ENCODE measurements around the gene RBMS1.

The RBMS1 gene

DNA sequence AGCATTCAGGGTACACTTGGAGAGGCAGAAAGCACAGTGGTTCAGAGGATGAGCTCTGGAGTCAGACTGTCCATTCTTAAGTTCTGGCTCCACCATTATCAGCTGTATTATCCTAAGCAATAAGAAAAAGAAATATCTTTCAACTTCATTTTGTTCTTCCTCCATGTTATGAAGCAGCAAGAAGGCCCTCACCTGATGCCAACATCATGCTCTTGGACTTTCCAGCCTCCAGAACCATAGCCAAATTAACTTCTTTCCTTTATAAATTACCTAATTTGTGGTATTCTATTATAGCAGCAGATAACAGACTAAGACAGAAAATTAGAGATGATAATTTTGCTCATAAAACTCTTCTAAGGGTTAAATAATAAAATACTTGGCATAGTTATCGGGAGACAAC, 137.1 kb downstream of the RBMS1 start:
- no peak for DNase-seq

DNA sequence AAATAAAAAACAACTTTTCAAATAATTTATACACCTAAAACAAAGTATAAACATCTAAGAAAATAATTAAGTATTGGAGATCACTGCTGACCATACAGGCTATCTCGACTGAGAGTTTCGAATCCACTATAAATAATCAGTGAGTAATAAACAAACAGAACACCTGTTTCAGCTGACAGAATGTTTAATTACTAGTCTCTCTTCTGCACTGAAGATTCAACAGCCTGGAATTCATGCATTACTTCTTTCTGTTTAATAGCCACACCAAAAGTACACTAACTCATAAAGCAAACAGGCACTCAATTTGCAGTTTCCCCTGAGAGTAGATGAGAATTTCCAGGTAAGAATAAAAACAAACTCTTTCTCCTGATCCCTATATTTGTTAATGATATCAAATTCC, 138.5 kb downstream of the RBMS1 start:
- no peak for DNase-seq

DNA sequence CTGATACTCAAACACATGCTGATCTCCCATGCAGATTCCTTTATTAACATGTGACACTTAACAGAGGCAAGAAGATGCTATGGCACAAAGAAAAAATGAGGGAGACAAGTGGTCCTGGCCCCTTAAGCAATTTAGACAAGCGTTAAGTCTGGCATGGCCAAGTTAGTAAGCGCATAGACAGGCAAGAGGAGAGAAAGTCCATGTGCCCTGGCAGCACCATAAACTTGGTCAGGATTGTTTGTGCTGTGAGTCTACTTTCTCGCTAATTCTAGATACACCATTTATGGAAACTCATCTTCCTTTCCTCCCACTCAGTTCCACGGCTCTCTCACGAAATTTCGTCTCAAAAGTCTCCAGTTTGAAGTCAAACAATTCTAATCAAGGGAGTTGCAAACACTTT, 138.9 kb downstream of the RBMS1 start:
- no peak for DNase-seq

DNA sequence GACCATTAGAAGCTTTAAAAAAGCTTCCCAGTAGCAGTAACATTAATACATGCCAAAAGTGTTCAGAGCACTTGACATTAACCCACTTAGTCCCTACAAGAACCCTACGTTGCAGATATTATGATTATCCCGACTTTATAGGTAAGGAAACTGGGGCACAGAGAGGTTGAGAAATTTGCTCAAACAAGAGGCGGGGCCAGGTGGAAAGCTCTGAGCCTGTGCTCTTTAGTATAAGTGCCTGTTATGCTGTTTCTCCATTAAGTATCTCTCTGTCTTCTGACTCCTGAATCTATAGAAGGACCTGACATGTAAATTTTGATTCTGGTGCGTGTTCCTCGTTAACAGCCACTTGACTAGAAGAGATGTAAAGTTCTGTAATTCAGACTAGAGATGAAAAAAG, 139.8 kb downstream of the RBMS1 start:
- DNase-seq, result no peak

DNA sequence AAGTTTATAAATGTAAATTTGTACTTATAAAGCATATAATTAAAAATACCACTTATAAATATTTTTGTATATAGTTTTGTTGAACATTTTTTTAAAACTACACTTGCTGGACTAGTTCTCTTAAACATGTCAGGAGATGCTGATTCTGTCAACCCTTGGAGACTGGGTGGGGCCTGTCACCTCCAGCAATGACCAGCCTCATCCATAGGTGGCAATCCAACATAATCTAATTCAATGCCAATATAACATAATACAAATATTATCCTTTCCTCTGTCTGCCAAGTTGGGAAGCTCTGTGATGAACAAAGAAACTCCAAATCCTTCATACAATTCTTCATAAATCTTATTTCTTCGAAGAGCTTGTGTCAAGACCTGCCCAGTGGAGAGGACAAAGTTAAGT, 140.4 kb downstream of the RBMS1 start:
- no peak for DNase-seq

DNA sequence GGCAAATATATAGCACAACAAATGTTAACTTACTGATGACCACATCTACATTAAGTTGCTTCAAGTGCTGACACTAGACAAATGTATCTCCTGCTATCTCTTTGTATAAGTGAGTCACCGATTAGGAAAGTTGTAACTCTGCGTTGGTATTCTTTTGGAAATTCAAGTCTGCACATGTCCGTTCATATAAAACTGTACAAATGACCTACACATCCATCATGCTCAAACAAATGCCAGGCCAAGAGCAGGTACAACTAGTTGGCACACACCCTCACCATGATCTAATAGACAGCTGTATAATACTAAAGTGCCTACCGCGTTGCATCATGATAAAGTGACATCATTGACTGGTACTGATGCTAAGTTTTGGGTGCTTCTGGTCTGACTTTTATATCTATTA, 141.1 kb downstream of the RBMS1 start:
- no peak for DNase-seq

DNA sequence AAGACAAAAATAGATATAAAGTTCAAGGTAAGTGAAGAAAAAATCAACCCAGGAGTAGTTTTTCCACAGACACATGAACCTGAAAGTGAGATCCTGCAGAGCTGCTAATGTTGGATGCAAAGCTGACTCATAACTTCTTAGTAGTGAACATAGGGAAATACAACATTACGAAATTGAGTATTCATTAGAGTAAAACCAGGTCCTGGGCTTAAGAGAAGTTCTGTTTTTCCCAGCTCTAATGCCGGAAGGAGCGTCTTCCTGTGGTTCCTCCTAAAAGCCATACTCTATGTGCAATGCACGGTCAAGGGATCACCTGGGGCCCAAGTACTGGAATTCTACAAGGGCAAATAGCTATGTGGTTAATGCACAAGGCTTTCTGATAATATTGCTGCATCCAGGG, 141.7 kb downstream of the RBMS1 start:
- peak; percentile 59 for DNase-seq

DNA sequence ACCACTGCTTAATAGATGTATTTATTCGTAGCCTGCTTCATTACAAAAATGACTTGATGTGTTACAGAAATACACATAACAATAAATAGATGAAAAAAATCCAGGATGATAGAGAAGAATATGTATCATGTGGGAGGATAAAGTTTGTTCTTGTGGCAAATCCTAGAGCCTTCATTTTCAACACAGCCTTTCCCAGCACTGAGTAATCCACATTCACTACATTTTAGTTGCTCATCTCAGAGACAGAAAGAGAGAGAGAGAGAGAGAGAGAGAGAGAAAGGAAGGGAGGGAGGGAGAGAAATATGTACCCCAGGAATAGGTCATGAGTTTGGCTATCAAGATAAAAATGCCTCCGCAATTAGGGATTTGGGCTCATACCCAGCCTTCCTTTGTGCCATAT, 144.3 kb downstream of the RBMS1 start:
- no peak for DNase-seq

DNA sequence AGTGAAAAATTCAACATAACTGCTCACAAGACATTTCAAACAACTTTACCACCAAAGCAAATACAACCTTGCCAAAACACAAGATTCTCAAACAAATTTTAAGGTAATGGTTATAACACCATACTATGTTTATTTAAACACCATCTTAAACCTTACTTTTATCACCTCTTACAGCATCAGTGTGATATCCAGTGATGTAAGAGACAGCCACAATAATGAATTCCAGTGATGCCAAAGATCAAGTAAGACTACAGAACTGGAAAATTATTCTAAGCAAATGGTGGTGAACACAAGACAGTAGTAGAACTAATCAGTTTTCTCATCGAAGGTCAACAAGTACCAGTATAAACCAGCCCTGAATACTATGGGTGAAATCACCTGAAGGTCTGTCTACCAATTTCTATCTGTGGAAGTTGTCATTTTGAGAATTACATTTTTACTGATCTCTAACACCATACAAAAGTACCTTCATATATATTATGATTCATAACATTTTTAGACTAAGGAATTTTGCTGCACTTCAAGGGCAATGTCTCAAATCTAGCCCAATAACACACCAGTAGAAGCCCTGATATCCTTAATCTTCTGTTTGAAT, 146.2 kb downstream of the RBMS1 start:
- no peak for DNase-seq

DNA sequence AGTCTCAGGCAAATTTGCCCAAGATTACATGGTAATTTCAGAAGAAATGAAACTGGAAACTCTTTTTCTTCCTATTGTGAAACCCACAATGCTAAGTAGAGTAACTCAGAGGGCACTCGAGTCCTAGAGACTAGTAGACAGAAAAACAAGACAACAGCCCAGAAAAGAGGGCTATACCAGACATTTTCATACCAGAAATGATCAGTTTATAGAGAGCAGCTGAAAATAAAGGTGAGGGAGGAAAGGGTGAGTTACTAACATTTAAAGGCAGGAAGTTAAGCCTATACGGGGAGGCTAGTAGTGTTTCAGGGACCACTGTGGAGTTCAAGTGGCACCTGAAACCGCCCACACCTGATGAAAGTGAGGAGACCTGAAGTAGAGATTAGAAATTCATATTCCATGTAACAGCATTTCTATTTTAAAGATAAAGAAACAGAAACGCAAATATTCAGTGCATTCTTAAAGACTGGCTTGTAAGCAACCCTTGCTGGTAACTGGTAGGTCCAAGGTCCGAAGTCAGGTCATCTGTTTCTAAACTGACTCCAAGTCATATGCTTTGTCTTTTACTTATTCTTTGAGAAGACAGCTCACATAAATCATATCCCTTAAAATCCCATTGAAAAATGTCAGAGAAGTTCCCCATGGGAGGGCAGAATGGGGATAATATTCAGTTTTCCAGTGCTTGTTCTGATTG, 148.4 kb downstream of the RBMS1 start:
- DNase-seq, result no peak

DNA sequence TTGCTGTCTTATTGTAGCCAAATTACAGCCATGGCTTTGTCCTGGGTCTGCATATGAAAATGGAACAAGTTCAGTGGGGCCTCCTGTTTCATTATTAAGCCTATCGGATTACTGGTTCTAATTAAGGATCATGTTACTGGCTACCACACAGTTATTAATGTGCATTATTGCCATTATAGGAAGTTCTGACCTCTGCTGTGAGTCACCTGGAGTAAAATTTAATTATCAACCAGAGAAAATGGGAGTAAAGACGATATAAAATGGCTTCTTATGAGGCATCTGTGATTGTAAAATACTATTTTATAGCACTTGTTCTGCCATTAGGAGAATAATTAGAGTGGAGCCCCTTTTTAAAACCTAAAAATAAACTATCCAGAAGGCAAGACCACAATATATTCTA, 150.2 kb downstream of the RBMS1 start:
- DNase-seq, result no peak

DNA sequence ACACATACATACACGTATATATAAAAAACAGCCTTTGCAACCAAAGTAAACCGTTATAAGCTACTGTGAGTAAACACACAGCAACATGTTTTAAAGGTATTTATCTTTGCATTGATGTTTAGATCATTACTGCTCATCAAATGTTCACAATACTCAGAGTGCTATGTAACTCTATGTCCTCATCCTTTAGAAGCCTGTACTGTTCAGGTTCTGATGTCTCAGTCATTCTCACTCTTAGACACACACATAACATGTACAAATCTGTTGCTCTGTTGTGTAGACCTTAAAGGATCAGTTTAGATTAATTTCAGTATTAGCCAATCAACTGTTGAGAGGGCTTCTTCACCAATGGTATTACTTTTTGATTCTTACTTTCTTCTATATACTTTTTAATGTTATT, 153.9 kb downstream of the RBMS1 start:
- no peak for DNase-seq

DNA sequence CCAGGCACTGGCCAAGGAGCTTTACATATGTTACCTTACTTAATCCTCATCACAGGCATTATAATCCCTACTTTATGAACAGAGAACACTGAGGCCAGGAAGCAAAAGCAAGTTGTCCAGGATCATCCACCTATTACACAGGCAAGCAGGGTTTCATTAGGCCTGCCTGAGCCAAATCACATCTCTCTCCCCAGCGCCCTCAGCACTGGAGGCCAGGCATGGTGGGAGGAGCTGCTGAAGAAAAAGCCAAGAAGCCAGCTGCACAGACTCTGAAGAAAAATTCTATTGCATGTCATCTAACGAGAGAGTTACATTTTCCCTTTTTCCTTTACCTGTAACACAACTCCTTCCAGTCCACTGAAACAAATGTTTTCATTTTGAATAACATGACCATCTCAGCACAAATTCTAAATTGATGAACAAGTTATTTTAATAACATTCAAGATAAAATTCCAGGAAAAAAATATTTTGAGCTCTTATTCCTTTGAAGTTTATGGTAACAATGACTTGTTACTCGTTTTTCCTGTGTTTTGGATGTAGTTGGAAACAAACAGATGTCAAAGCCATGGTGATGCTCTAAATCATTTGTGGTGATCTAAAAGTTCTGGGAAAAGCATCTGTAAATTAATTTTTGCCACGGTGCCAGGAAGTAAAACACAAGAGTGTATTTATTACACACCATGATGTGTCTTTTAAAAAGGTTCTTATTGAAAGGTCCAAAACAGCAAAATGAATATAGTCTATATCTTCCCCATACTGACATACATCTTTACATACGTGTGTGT, 154.5 kb downstream of the RBMS1 start:
- peak; percentile 37 for DNase-seq

DNA sequence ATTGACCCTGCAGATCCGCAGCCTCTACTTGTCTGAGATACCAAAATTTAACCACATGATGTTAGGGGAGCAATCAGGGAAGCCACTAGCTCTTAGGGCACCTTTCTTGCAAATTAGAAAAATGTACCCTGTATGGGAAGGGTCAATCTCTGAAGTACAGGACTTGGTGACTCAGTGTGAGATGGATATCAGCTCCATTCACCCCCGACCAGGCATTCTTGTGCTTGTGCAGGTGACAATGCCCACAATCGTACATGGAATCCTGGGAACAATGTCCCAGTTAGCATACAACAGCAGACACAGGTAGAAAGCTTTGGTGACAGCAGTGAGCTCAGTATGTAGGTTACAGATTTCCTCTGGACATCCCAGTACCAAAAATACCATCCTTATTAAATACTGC, 155.9 kb downstream of the RBMS1 start:
- no peak for DNase-seq

DNA sequence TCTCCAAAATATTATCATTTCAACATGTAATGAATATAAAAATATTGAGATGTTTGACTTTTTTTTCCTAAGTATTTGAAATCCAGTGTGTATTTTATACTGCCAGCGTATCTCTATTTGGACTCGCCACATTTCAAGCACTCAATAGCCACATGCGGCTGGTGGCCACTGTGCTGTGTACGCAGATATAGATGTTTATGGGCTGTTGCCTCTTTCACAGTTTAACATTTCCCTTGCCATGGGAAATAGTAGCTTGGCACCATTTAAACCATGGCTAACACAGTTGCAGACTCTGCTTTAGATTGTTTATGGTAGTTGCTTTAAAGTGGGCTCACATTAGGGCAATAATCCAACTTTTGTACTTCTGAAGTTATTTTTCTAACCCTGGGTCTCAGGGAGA, 157.0 kb downstream of the RBMS1 start:
- no peak for DNase-seq

DNA sequence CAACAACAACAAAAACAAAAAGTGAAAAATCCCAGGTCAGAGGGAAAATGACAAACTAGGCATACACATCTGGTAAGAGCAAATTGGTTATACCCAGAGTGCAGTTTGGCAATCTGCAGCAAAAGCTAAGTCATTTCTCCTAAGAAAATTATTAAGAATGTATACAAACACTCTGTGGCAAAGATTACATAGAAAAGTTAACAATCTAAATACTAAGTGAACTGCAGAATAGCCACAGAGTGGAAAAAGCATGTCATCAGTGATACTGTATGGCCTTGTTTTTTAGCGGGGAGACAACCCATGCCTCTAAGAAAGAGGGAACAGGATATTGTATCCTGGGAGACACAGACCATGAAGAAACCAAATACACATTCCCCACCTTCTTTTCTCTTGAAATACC, 157.5 kb downstream of the RBMS1 start:
- peak; percentile 33 for DNase-seq

DNA sequence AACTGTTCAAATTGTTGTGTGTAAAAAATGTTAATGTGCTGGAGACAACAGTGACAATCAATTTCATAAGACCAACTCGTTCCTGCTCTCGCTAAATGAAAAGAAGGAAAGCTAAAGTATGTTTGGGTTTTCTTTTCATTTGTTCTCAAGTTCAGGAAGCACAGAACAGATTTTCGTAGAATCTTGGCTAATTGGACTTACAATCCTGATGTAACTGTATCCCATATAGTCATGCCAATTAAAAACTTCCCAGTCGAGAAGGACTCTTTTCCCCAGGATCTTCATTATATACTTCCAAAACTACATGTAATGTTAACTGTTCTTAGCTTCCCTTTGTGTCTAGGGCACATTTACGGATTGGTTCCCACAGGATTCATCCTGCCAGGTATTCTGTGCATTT, 158.2 kb downstream of the RBMS1 start:
- no peak for DNase-seq

DNA sequence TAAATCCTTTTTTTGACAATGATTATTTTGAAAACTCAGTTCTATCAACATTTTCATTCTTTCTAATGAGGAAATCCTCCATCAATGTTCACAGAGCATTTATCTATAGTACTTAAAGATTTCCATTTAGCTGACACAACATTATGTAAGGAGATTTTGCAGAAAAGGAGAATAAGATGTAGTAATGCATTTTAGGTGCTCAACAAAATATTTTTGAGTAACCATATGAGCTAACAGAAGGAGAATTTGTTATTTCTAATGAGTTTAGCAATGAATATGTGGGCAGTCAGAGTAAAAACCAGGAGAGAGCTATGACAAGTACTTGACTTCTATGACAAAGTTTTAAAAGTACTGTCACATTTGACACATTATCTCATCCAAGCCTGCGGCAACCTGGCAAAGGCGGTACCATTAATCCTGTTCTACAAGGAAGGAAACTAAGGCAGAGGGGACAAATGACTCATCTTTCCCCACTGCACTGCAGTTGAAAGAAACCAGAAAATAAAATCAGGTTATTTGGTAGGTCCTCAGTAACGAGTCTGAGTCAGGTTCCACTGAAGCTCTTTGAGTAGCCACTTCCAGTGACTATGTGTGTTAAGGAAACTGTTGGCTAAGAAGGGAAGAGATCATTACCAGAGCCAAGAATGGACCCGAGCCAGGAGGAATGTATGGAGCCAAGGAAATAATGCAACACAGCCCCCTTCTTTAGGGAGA, 159.4 kb downstream of the RBMS1 start:
- DNase-seq, result peak; percentile 92

DNA sequence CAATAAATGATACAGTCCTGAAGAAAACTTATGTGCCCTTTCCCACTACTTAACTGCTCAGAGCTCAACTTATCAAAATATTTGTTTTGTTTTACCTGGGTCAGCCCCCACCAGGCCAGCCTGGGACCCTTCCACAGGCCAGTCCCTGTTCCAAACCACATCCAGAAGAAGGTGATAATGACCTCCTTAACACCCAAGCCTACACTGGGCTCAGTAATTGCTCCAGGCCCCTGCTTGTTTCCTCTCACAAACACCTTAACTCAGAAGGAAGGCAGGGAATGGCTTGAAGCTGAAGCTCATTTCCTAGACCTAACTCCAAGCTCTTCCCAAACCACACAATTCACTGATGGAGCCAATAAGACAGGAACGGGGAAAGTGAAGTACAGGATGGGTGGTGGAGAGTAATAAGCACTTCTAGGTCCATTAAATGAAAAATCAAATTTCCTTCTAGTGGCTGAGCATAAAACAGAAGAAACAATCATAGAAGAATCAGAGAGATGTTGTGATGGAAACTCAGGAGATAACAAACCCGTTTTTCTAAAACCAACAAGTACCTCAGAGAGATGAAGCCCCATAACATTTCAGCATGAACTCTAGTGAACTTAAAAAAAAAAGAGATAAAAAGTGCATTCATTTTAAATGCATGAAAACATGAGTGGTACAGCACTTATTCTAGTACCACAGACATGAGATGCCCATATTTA, 160.1 kb downstream of the RBMS1 start:
- no peak for DNase-seq

DNA sequence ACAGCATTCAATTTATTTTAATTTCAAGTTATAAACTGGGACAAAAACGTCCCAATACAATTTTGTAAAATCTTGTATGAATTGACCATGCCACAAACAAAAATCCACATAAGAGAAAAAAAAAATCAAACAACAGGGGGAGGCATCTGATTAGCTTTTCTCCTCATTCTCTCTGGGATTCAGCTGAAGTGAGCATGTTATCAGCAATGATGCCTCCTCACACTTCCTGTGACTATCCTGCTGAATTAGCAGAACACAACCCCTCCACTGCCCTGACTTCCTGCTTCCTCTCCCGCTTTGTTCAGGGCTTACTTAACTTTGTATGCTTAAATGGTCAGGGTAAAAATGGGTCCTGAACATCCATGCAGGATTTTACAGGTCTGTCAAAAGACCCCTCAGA, 161.3 kb downstream of the RBMS1 start:
- DNase-seq, result peak; percentile 66

DNA sequence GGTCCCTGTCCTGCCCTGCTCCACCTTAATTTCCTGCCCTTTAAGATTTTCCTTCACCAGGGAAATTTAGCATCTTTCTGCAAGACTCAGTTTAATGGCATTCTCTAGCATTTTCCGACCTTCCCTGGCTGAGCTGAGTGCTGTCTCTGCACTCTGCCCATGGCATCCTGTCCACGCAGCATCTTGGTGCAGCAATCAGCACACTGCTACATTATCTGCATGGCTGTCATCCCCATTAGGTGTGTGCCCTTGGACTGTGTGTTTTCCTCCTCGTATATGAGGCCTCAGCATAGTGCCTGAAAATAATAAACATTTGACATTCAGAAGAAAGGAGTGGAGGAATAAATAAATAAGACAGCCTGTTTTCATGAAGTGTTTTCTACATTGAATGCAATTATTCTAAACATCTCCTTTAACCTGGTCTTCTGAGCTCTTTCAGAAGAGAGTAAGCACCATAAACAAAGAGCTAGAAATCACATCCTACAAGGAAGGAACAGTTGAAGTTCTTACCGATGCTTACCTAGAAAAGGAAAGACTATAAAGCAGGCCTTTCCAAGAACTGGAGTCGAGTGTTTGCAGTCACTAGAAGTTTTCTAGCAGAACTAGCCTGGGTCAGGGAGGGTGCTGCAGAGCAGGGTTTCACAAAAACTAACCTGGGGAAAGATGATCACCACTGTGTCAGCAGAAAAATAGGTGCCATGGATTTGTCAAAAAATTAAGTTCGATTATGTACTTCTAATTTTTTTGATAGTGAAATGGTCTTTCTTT, 162.2 kb downstream of the RBMS1 start:
- DNase-seq, result no peak

DNA sequence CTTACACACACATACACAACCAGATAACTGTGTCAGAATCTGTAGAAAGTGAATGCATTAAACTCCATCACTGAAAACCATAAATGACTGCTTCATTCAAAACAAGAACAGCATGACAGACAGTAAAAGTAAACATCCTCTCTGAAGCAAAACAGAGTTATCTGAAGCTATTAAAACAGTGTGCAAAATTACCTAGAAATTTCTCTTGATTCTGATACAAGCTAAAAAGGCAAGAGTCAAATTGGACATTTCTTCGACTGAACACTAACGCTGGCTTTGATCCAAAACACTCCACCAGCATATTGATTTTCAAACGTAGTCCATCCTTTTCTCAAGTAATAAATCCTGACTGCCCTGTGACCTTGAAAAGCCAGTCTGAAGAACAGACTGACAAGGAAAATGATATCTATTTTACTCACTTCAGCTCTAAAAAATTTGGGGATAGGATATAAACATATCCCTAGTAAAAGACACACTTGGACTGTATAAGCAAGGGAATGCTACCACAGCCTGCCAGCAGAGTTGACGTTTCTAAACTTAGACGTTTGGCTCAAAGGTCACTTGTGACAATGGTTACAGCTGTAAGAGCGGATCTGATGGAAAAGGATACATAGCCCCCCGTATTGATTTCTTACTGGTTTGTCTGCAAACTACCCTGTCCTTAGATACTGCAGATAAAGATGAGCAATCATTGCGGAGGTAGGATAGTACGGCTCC, 164.6 kb downstream of the RBMS1 start:
- DNase-seq, result no peak

Data from fibroblast of skin of right biceps (primary cell).